NCI-H1048 (cell line): ENCODE data around the gene RASL10B.

ENCODE experiments used
- DNase-seq: peaks from one replicate; lab custom pipeline; 2025; lab: John Stamatoyannopoulos, UW

Gene RASL10B

GRCh38 chr17:35765756-35766488, 34.5 kb downstream of the RASL10B start:
- no peak for DNase-seq

GRCh38 chr17:35766489-35766877, 35.0 kb downstream of the RASL10B start:
- no peak for DNase-seq

GRCh38 chr17:35766903-35767510, 35.6 kb downstream of the RASL10B start:
- no peak for DNase-seq

DNA sequence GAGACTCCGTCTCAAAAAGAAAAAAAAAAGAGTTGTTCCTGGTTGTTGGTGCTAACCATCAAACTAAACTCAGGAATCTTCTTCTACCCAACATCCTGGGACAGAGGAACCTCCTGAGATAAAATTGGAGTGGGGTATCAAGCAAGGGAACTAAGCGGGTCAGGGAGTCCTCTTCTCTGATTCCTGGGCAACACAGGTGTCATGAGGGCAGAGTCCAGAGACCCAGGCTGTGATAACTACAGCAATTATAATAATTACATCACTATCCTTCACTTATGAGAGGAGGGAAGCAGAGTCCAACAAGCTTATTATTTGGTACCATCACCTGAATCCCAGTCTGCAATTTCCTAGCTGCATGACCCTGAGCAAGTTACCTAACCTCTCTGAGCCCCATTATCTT, 37.4 kb downstream of the RASL10B start:
- no peak for DNase-seq

- no peak for DNase-seq
Measured at GRCh38 chr17:35769895-35770486, 38.6 kb downstream of the RASL10B start.

DNA sequence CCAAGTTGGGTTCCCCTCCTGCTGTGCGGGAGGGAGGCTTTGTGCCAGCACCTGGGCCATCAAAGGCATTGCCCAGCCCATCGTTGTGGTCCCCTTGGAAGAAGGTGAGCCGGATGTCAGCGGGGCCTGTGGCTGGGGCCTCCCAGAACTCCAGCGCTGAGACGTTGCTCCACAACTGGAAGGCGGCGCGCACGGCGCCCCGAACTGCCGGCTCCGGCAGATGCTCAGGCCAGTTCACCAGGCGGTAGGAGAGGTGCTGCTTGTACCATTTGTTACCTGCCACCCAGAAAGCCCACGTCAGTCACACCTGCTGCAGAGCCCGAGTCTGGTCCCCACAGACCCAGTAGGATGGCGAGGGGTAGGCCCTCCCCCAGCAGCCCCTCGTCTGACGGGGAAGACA, 41.7 kb downstream of the RASL10B start:
- DNase-seq = no peak

DNA sequence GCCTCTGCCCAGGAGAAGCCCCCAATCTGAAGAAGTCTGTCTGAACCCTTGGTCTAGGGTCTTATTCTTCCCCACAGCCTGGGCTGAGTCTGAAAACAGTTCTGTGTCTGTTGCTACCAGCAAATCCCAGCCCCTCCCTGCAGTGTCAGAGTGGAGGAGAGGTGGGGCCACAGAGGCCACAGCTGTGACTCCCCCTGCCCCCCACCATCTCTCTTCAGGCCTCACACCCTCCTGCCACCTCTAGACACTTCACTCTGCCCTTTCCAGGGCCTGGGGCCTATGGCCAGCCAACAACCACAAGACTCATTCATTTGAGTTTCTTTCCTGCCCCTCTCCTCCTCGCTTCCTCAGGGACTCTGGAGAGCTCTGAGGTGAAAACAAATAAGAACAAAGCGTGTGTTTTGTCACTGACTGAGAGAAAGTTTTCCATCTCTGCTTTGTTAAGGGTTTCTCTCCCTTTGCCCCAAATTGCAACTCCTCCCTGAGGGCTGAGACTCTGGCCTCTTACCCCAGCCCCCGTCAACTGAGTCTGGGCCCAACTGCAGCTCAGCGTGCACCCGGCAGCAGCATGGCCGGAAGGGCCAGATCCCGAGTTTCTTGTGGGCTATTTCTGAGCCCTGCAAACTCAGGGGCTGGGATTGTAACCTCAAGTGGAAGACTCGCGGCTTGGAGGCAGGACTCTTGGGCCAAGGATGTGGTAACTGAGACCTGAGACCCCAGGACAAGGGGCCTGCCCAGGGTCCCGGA, 42.4 kb downstream of the RASL10B start:
- DNase-seq = no peak

DNA sequence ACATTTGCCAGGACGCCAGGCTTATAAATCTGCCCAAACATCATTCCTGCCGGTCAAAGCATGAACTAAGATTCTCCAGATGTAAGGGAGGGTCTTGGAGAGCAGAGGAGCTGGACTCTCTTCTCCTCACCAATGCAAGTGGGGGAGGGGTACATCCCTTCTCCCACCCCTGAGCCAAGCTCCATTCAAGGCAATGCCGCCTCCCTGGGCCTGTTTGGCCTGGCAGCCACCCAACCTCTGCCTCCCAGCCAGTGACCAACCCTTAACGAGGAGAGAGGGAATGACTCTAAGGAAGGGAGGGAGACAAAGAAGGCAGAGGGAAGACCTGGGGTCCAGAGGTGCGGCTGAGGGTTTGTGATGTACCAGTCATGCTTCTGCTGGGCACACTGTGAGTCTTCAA, 43.1 kb downstream of the RASL10B start:
- no peak for DNase-seq

DNA sequence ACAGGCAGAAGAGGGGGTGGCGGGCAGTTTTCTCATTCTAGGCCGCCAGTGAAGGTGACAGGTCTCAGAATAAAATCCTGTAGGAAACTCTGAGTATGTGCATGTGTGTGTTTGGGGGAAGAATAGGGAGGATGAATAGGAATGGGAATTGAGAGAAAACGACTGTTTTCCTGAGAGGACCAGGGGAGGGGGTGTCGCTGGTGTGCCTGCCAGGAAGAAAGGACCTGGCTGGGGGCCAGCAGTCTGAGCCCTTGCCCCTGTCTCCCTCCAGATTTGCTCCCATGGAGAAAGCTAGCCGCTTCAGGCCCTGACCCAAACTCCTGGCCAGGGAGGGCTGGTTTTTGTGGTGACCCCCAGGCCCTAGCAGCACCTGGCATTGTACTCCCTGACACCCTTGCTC, 43.6 kb downstream of the RASL10B start:
- DNase-seq = no peak

GRCh38 chr17:35775583-35775982, 44.1 kb downstream of the RASL10B start:
- no peak for DNase-seq

DNA sequence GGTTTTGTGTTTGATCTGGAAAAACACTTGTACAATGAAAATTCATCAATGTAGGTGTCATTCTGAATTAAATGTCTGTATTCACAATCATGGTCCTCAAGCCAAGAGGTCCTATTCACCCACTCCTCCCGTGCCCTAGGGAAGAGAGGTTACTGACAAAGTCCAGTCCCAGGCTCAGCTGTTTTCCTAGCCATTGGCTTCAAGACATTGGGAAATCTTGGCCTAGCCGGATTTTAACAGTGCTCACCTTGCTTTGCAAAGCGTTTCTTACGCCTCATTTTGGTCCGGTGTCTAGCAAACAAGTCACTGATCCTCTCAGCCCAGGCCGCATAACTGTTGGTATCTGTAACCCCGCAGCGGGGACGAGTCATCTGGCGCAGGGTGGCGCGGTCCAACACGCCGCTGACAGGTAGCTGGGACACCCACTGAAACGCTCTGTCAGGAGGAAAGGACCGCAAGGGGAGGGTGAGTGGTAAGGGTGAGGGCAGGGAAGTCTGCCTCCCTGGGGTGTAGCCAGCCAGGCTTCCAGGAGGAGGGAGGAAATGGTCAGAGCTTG, 47.3 kb downstream of the RASL10B start:
- DNase-seq = no peak

GRCh38 chr17:35780950-35781349, 49.5 kb downstream of the RASL10B start:
- DNase-seq = no peak

GRCh38 chr17:35784895-35785294, 53.5 kb downstream of the RASL10B start:
- DNase-seq = no peak

DNA sequence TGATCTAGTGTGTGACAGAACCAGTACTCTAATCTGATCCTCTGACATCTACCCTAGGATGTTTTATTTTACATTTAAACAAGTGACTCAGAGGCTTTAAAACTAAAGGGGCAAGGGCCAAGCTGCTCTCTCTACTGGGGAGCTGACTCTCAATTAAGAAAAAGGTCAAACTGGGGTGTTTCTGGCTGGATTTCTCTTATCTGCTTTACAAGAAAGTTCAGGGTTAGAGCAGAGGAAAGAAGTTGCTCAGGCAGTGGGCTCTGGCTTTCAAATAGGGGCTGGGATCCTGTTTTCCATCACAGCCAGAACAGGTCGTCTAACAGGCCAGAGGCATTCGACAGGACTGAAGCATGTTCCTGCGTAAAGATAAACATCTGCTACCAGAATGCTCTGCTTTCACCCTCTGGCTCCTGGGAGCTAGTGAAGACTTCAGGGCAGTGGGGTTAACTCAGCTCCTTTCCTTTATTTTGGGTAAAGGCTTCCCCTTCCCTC, 55.5 kb downstream of the RASL10B start:
- no peak for DNase-seq

DNA sequence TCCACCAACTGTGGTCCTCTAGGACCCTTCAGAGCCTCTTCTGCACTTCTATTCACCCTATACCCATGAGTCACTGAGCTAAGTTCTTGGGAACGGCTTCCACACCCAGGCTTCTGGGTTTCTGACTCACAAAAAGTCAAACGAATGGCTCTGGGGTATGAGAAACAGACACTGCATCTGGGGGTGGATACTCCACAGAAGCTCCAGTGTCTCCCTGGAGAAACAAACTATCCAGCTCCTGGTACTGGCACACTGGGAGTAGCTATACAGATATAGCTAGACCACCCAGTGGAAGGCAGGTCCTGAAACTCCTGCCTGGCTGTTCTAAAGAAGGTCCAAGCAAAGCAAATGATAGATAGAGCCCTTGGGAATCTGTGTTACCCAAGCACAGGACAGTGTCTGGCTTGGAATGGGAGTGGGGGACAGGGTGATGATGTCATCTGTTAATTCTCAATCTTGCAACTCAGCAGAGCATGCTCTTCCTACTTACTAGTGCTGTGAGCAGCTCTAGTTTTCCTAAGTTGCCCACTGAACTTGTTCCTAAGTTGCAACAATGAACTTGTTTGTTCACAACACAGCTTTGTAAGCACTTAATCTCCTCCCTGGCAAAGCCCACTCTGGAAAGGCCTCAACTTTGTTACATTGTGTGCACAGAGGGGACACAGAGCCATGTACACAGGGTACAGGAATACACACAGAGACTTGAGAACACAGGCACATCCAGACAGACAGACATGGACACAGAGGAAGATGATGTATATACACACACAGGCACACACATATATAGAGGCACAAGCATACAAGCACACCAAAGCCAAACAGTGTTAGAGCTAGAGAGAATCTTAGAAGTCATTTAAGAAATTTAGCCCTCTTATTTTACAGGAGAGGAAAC, 57.3 kb downstream of the RASL10B start:
- no peak for DNase-seq

- DNase-seq = no peak
Measured at GRCh38 chr17:35790841-35791240, 59.4 kb downstream of the RASL10B start.

DNA sequence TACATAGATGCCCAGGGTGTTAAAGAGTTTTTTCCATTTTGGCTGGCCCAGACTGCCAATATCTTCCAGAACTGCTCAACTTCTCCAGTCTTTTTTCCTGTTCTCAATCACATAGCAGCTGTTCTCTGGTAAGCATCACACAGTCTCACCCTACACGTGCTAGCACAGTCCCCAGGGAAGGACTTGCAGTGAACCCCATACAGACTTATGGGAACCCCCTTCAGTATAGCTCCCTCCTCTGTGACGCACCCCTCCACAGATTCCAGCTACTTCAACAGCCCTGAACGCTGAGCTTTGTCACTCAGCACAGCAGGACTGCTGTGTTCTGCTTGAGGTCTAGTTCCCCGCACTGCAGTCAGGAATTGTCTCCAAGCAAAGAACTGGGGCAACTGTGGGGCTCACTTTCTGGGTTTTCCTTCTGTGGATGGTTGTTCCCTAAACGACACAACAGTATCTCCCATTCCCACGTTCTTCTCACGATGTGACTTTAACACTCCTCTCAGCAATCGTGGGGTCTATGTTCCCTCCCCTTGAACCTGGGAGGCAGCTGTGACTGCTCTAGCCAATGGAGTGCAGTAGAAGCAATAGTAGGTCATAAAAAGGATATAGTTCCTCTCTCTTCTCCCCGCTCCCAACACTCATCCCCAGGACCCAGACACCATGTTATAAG, 60.4 kb downstream of the RASL10B start:
- DNase-seq = no peak
